Measurements from ENCODE around the gene FBXW2. TPM values are rescaled to one million over a fixed set of nuclear protein-coding genes. Genes with fewer than 3 reads are reported as not detected.
A peak's percentile ranks its signal among the peaks of the same experiment; 100 is the strongest.

The FBXW2 gene
- total RNA-seq, 1 donor from 2014 or later: 46.2 TPM

GRCh38 chr9:120745278-120745677 lies 47.9 kb downstream of the FBXW2 start:
- ATAC-seq: no peak
- no peak for DNase-seq (ENCODE audit: low spot score)

- ATAC-seq (peak; percentile 96), DNase-seq (ENCODE audit: low spot score) (peak; percentile 72)
Observed at GRCh38 chr9:120742951-120743416, 50.2 kb downstream of the FBXW2 start.

GRCh38 chr9:120741701-120742100 lies 51.5 kb downstream of the FBXW2 start:
- no peak for ATAC-seq
- DNase-seq (ENCODE audit: low spot score): no peak

GRCh38 chr9:120741191-120741590 lies 52.0 kb downstream of the FBXW2 start:
- ATAC-seq (no peak), DNase-seq (ENCODE audit: low spot score) (no peak)

- ATAC-seq: no peak
- no peak for DNase-seq (ENCODE audit: low spot score)
Observed at GRCh38 chr9:120740132-120740531, 53.1 kb downstream of the FBXW2 start.

GRCh38 chr9:120737416-120738165 lies 55.6 kb downstream of the FBXW2 start:
- ATAC-seq (no peak), DNase-seq (ENCODE audit: low spot score) (no peak)

GRCh38 chr9:120736881-120737280 lies 56.3 kb downstream of the FBXW2 start:
- ATAC-seq (no peak), DNase-seq (ENCODE audit: low spot score) (no peak)

- ATAC-seq (peak; percentile 46), DNase-seq (ENCODE audit: low spot score) (peak; percentile 85)
Observed at GRCh38 chr9:120735415-120736126, 57.6 kb downstream of the FBXW2 start.

- DNase-seq (ENCODE audit: low spot score): no peak
- peak; percentile 0 for ATAC-seq
Observed at GRCh38 chr9:120734607-120735410, 58.4 kb downstream of the FBXW2 start.

- DNase-seq (ENCODE audit: low spot score) (peak; percentile 94), ATAC-seq (peak; percentile 68)
Observed at GRCh38 chr9:120733190-120733589, 60.0 kb downstream of the FBXW2 start.

- ATAC-seq: peak; percentile 76
- DNase-seq (ENCODE audit: low spot score): peak; percentile 90
Observed at GRCh38 chr9:120730654-120731514, 62.3 kb downstream of the FBXW2 start.

GRCh38 chr9:120729791-120730241 lies 63.4 kb downstream of the FBXW2 start:
- ATAC-seq: no peak
- no peak for DNase-seq (ENCODE audit: low spot score)

GRCh38 chr9:120726484-120726883 lies 66.7 kb downstream of the FBXW2 start:
- DNase-seq (ENCODE audit: low spot score) (no peak), ATAC-seq (no peak)

- ATAC-seq (no peak), DNase-seq (ENCODE audit: low spot score) (no peak)
Observed at GRCh38 chr9:120725907-120726306, 67.3 kb downstream of the FBXW2 start.

- DNase-seq (ENCODE audit: low spot score) (no peak), ATAC-seq (no peak)
Observed at GRCh38 chr9:120724757-120725400, 68.3 kb downstream of the FBXW2 start.

GRCh38 chr9:120723565-120723964 lies 69.7 kb downstream of the FBXW2 start:
- ATAC-seq (no peak), DNase-seq (ENCODE audit: low spot score) (no peak)

GRCh38 chr9:120720404-120720803 lies 72.8 kb downstream of the FBXW2 start:
- no peak for DNase-seq (ENCODE audit: low spot score)
- ATAC-seq: no peak

- ATAC-seq: no peak
- no peak for DNase-seq (ENCODE audit: low spot score)
Observed at GRCh38 chr9:120718316-120718715, 74.9 kb downstream of the FBXW2 start.

- ATAC-seq (peak; percentile 22), DNase-seq (ENCODE audit: low spot score) (no peak)
Observed at GRCh38 chr9:120717176-120717575, 76.0 kb downstream of the FBXW2 start.

GRCh38 chr9:120716483-120716882 lies 76.7 kb downstream of the FBXW2 start:
- ATAC-seq (no peak), DNase-seq (ENCODE audit: low spot score) (no peak)

Measured in left lobe of liver (tissue), 2 donors.